Endothelial cell of umbilical vein (primary cell): ENCODE measurements around the gene SYTL2. TPM values are rescaled to one million over a fixed set of nuclear protein-coding genes. Genes with fewer than 3 reads are reported as not detected.
A peak's percentile ranks its signal among the peaks of the same experiment; 100 is the strongest.

Source experiments
- BruUV-seq: library from RNA; stranded (reverse); fragments of 400-500 nt; replicated peaks from 2 replicates; lab custom pipeline; 2021; lab: Mats Ljungman, UMichigan
- CTCF ChIA-PET: fragments of 300-600, 350-600 bp; sonication (Branson Sonifier 250); formaldehyde crosslinking; loops from one replicate; lab custom pipeline; 2021; ENCODE audit warnings: antibody characterized with exemption, inconsistent platforms; lab: Charles Lee
- POLR2A ChIA-PET: fragments of 300-600, 350-600 bp; sonication (Branson Sonifier 250); formaldehyde crosslinking; loops from one replicate; lab custom pipeline; 2021; ENCODE audit warnings: antibody characterized with exemption, inconsistent platforms; lab: Charles Lee
- DNase-seq: peaks from one replicate; pipeline ENCODE4 v3.0.0-alpha.2; 2011; ENCODE audit warnings: low read depth, low spot score
- FAIRE-seq: peaks from 2 replicates; lab custom pipeline; 2011; peaks lifted over from hg19 to GRCh38; lab: Jason Lieb, UNC
- H2AFZ ChIP-seq: 2 replicates; pipeline ENCODE4 v1.6.0; 2012; ENCODE audit warnings: low read depth, low read length, control low read depth, inconsistent platforms
- H3K27ac ChIP-seq: 2 replicates; pipeline ENCODE4 v1.5.1; 2011; ENCODE audit warnings: low read depth, mild to moderate bottlenecking, control low read depth, low read length, moderate library complexity; ENCODE audit not compliant: insufficient read depth
- H3K27me3 ChIP-seq, 2 experiments: 2 replicates each; pipeline versions ENCODE4 v1.6.0 to v1.6.1; 2011; ENCODE audit warnings: low read length in 2 of 2, mixed read lengths in 1 of 2; ENCODE audit not compliant: control insufficient read depth in 2 of 2, insufficient read depth in 2 of 2
- H3K36me3 ChIP-seq, 2 experiments: 2 replicates in 1 of 2; 3 replicates in 1 of 2; pipeline ENCODE4 v1.5.1; 2011; ENCODE audit warnings: low read length in 2 of 2, mild to moderate bottlenecking in 1 of 2, moderate library complexity in 1 of 2; ENCODE audit not compliant: control insufficient read depth in 2 of 2, insufficient read depth in 2 of 2; ENCODE audit errors: extremely low read depth in 1 of 2
- H3K4me1 ChIP-seq: 3 replicates; pipeline ENCODE4 v1.5.1; 2011; ENCODE audit warnings: mild to moderate bottlenecking, low read length; ENCODE audit not compliant: control insufficient read depth, insufficient read depth; ENCODE audit errors: extremely low read depth
- H3K4me2 ChIP-seq: 2 replicates; pipeline ENCODE4 v1.6.1; 2011; ENCODE audit warnings: low read length, control low read depth, mixed read lengths; ENCODE audit not compliant: insufficient read depth
- H3K4me3 ChIP-seq, 3 experiments: fragments of 200-600 bp in 1 of 3; sonication (generic), shearing (Covaris generic) in 1 of 3; replicated peaks in 1 of 3; 2 replicates each; pipeline ENCODE4 v1.5.1; 2011 to 2016; ENCODE audit warnings: control low read depth in 3 of 3, low read length in 3 of 3, mild to moderate bottlenecking in 2 of 3, inconsistent platforms in 1 of 3, low read depth in 1 of 3, moderate library complexity in 1 of 3; ENCODE audit not compliant: insufficient read depth in 1 of 3
- H3K79me2 ChIP-seq: 2 replicates; pipeline ENCODE4 v1.6.0; 2012; ENCODE audit warnings: low read length, inconsistent platforms; ENCODE audit not compliant: control insufficient read depth, insufficient read depth
- H3K9ac ChIP-seq: replicated peaks from 2 replicates; pipeline ENCODE3; 2011; ENCODE audit warnings: low read length, control low read depth; ENCODE audit not compliant: insufficient read depth; ENCODE audit errors: extremely low read depth
- H3K9me1 ChIP-seq: replicated peaks from 3 replicates; pipeline ENCODE4 v1.6.0; 2011; ENCODE audit warnings: mild to moderate bottlenecking, low read length; ENCODE audit not compliant: control insufficient read depth, insufficient read depth; ENCODE audit errors: extremely low read depth
- H3K9me3 ChIP-seq: replicated peaks from 2 replicates; pipeline ENCODE4 v1.5.1; 2012; ENCODE audit warnings: low read length, inconsistent platforms; ENCODE audit not compliant: control insufficient read depth, insufficient read depth
- H4K20me1 ChIP-seq: replicated peaks from 2 replicates; pipeline ENCODE3; 2011; ENCODE audit warnings: mild to moderate bottlenecking, low read length; ENCODE audit not compliant: control insufficient read depth, insufficient read depth; ENCODE audit errors: extremely low read depth
- EZH2 ChIP-seq: IDR thresholded peaks from 2 replicates; pipeline ENCODE4 v1.6.1; 2012; ENCODE audit warnings: borderline replicate concordance, low read depth, mild to moderate bottlenecking, moderate library complexity, low read length, inconsistent platforms; ENCODE audit not compliant: severe bottlenecking
- GATA2 ChIP-seq: IDR thresholded peaks from 2 replicates; pipeline ENCODE4 v1.7.0; 2011; ENCODE audit warnings: low read depth, mild to moderate bottlenecking, moderate library complexity, mixed read lengths, low read length; ENCODE audit not compliant: insufficient read length, insufficient read depth
- JUN ChIP-seq: IDR thresholded peaks from 2 replicates; pipeline ENCODE4 v1.6.1; 2011; ENCODE audit warnings: borderline replicate concordance, low read depth; ENCODE audit not compliant: insufficient read length, insufficient read depth
- MYC ChIP-seq: IDR thresholded peaks from one replicate; pipeline ENCODE4 v1.6.1; 2011; ENCODE audit warnings: mild to moderate bottlenecking, low read depth, low read length
- POLR2A ChIP-seq: IDR thresholded peaks from 2 replicates; pipeline ENCODE4 v1.6.1; 2012; ENCODE audit warnings: low read depth, mild to moderate bottlenecking, control low read depth, low read length
- POLR2AphosphoS5 ChIP-seq: IDR thresholded peaks from 2 replicates; pipeline ENCODE4 v1.6.1; 2012; ENCODE audit warnings: low read depth, mild to moderate bottlenecking, control low read depth, low read length, moderate library complexity; ENCODE audit not compliant: insufficient read depth
- dilution Hi-C: fragments of 300-500 bp; cut with MboI; formaldehyde crosslinking; loops from one replicate; pipeline ENCODE4 v1.15.0; 2019; ENCODE audit warnings: low sequenced_read_pairs; ENCODE audit not compliant: extremely low pct_ligation_motif_present
- intact Hi-C: fragments of 100-400 bp; cut with micrococcal nuclease; formaldehyde crosslinking; loops from one replicate; pipeline ENCODE4 v1.10.0; 2022
- polyA plus RNA-seq, 4 experiments: library from polyadenylated mRNA; depleted of rRNA in 3 of 4; stranded (reverse) in 3 of 4; unstranded in 1 of 4; fragments of >200 nt; gene quantifications; 2 replicates each; pipeline versions ENCODE4 v1.2.1 to v1.2.3, GENCODE V29; 2011 to 2012; ENCODE audit warnings: missing spikeins in 1 of 4
- total RNA-seq: library from RNA; stranded (reverse); gene quantifications from 2 replicates; pipeline ENCODE4 v1.2.3, GENCODE V29; 2021
- TF ChIP-seq, protein P1 (sequence below), 2 donors: IDR thresholded peaks; 1 replicate in 1 of 2; 2 replicates in 1 of 2; pipeline ENCODE4 v1.5.1; 2011; ENCODE audit warnings: low read length in 2 of 2, mild to moderate bottlenecking in 2 of 2, moderate library complexity in 2 of 2, control low read depth in 1 of 2, inconsistent platforms in 1 of 2, low read depth in 1 of 2; ENCODE audit not compliant: insufficient read depth in 1 of 2; ENCODE audit errors: extremely low read depth in 1 of 2

SYTL2 gene
- total and polyA plus RNA-seq, 2 donors (not counting 3 experiments of a cell fraction or from before 2014, with no cell fraction given), result 1.4 to 2.4 TPM

DNA sequence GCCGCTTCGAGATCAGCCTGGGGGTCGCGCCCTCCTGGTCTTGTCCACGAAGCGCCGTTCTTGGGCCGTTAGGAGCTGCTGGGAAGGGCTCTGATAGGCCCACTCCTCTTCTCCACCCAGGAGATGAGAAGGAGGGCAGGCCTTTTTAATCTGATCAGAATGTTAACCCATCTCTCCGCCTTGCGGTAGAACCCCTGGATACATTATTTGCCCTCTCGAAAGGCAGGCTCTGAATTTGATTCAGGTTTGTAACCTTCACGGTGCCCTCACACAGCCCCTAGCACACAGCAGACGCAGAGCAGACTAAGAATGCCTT is 44.4 kb upstream of the SYTL2 start, which contains the start of gene CCDC83:
Gene CCDC83, plus strand, starts transcription at position 43 of the 316 bp plus-strand sequence. CDS start 9,741 bp downstream, outside the sequence.
- no peak for TF ChIP-seq JUN
- POLR2A ChIA-PET, result interaction anchor here (0.6 to 1.0 kb wide), 2 partner anchors 55 to 214 kb away, joined by 3 read pairs; partner anchors contain the start of gene PICALM
- BruUV-seq, result TSS peak; percentile 30

DNA sequence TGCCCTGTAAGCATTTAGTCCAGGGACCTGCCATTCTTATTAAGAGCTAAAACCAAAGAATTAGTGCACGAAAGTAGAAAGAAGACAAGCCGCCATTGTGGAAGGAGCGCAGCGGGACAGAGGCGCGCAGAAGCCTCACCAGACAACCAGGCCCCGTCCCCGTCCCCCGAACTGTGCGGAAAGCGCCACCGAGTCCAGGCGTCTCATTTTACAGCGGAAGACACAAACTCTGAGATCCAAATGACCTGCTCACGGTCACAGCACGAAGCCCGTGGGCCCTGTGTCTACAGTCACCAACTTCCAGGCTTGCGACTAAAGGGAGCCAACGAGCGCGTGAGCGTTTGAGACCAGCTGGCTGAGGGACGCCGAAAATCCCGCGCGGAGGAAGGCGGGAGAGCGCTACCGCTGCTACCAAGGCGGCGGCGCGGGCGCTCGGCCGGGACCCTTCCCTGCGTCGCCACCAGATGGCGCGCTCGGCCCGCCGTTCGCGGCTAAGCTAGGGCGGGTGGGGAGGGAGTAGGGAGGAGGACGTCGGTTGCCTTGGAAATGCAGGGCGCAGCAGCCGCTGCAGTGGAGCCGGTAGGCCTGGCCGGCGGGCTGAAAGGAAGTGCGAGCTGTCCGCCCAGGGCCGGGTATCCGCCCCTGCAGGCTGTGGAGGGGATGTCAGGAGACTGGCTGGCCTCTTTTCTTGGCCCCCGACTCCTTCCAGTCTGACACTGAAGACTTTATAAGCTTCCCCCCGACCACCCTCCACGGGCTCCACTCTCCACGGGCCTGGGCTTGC is 43.8 kb upstream of the SYTL2 start:
- Histone ChIP-seq H4K20me1 (no peaks in the 10 kb centered on the region), H3K27ac (peak overlapping the region; percentile 92), H3K9me1 (no peaks in the 10 kb centered on the region), H3K4me3 (peak overlapping the region; percentile 40 to 82 (median 49)), H3K27me3 (no peaks in the 10 kb centered on the region), H3K9ac (peak overlapping the region; percentile 93), H3K9me3 (no peaks in the 10 kb centered on the region), H3K36me3 (no peaks in the 10 kb centered on the region), H3K79me2 (no peaks in the 10 kb centered on the region), H3K4me2 (peak overlapping the region; percentile 98), H3K4me1 (peaks cover 4% of the 10 kb centered on the region), H2AFZ (peak overlapping the region; percentile 97)
- intact Hi-C loops (loop anchor here (1.0 to 10.0 kb wide), 9 partner anchors 130 to 964 kb away; no protein-coding TSS in a partner anchor), dilution Hi-C loops (no loop called here)
- no TSS peak for BruUV-seq
- CTCF ChIA-PET, result interaction anchor here (0.5 to 1.9 kb wide), 76 partner anchors 8 to 1140 kb away, joined by 3 to 29 read pairs (median 4); partner anchors contain the start of genes DLG2, HIKESHI, PICALM and TMEM126A
- DNase-seq (peak; percentile 94), FAIRE-seq (peak; percentile 90)
- TF ChIP-seq EZH2, result no peak
- no peak for TF ChIP-seq GATA2
- TF ChIP-seq, protein P1, sequence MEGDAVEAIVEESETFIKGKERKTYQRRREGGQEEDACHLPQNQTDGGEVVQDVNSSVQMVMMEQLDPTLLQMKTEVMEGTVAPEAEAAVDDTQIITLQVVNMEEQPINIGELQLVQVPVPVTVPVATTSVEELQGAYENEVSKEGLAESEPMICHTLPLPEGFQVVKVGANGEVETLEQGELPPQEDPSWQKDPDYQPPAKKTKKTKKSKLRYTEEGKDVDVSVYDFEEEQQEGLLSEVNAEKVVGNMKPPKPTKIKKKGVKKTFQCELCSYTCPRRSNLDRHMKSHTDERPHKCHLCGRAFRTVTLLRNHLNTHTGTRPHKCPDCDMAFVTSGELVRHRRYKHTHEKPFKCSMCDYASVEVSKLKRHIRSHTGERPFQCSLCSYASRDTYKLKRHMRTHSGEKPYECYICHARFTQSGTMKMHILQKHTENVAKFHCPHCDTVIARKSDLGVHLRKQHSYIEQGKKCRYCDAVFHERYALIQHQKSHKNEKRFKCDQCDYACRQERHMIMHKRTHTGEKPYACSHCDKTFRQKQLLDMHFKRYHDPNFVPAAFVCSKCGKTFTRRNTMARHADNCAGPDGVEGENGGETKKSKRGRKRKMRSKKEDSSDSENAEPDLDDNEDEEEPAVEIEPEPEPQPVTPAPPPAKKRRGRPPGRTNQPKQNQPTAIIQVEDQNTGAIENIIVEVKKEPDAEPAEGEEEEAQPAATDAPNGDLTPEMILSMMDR (IDR thresholded peaks at IDR 0.05; ENCODE audit: extremely low read depth in 1 of 2, insufficient read depth in 1 of 2, low read depth in 1 of 2, low read length in 2 of 2), result peak; percentile 58 to 79
- TF ChIP-seq MYC, result no peak
- no peak for TF ChIP-seq JUN
- TF ChIP-seq POLR2AphosphoS5, result peak; percentile 76
- TF ChIP-seq POLR2A, result peak; percentile 65
- POLR2A ChIA-PET, result interaction anchor here (0.6 to 1.0 kb wide), 3 partner anchors 56 to 214 kb away, joined by 3 read pairs; partner anchors contain the start of gene PICALM

More for the DNA sequence above, 44.4 kb upstream of the SYTL2 start, which contains the start of gene CCDC83:
- peak; percentile 12 for FAIRE-seq
- Histone ChIP-seq H3K27ac (peak within 1 kb of the TSS; percentile 92), H3K27me3 (no peaks in the 10 kb centered on the region), H3K9ac (peak within 1 kb of the TSS; percentile 93), H3K9me1 (no peaks in the 10 kb centered on the region), H3K4me2 (peak within 1 kb of the TSS; percentile 98), H4K20me1 (no peaks in the 10 kb centered on the region), H3K4me3 (peak within 1 kb of the TSS; percentile 40 to 82 (median 49)), H3K4me1 (peaks cover 4% of the 10 kb centered on the region), H3K79me2 (no peaks in the 10 kb centered on the region), H2AFZ (peak within 1 kb of the TSS; percentile 97), H3K36me3 (no peaks in the 10 kb centered on the region), H3K9me3 (no peaks in the 10 kb centered on the region)
- CTCF ChIA-PET, result interaction anchor here (0.6 to 1.9 kb wide), 69 partner anchors 8 to 1140 kb away, joined by 3 to 29 read pairs (median 4); partner anchors contain the start of genes DLG2, HIKESHI, PICALM and TMEM126A
- intact Hi-C loops (loop anchor here (1.0 to 10.0 kb wide), 6 partner anchors 130 to 963 kb away; no protein-coding TSS in a partner anchor), dilution Hi-C loops (no loop called here)
- no peak for DNase-seq
